ENCODE data around the gene NDUFA8.

Gene NDUFA8

DNA sequence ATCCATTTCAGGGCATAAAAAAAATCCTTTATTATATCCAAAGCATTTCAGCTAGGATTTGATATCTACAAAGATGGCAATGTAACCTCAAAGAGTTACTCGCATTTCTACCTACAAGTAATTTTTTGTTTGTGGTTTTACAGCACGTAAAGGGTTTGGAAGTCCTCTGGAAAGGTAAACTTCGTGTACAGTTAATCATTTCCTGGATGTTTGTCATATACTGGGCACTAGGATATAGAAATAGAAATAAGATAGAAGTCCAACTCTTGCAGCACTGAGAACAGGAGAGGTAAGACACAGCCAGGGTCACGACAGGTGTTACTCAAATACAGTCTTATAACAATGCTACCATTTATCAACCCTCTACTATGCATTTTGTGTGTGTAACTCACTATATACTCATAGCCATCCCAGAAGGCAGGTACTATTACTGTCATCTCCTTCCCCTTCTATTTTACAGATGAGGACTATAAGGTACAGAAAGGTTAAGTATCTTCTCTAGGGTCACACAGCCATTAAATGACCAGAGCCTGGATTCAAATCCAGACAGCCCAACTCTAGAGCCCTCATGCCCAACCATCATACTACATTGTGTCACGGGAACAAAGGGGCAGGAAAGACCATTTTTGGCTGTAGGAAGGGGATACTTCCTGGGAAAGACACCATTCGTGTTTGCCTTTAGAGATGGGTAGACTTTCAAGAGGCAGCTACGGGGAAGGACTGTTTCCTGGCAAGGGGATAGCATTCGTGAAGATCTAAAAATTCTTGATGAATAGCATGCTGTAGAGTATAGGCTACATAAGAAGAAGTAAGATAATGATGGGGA, 19.0 kb downstream of the NDUFA8 start:
- Histone ChIP-seq H3K79me2 (ENCODE audit: insufficient read depth, low read depth) (0 out of 2 replicates have a peak, but pooled peaks cover 6% of the 10 kb centered on the region), H4K20me1 (ENCODE audit: insufficient read depth) (no peaks in the 10 kb centered on the region), H3K27me3 (ENCODE audit: insufficient read depth, low read depth) (no peaks in the 10 kb centered on the region), H2AFZ (ENCODE audit: low read depth) (no peak overlapping the region), H3K9ac (no peak overlapping the region), H3K27ac (no peak overlapping the region), H3K36me3 (ENCODE audit: insufficient read depth) (no peaks in the 10 kb centered on the region), H3K4me2 (no peak overlapping the region), H3K4me1 (ENCODE audit: low read depth, poor library complexity, severe bottlenecking) (peaks cover 37% of the 10 kb centered on the region), H3K4me3 (IDR thresholded peaks at IDR 0.05; ENCODE audit: insufficient read depth, low read depth, low read length) (no peak overlapping the region)
- TF ChIP-seq, protein P1, sequence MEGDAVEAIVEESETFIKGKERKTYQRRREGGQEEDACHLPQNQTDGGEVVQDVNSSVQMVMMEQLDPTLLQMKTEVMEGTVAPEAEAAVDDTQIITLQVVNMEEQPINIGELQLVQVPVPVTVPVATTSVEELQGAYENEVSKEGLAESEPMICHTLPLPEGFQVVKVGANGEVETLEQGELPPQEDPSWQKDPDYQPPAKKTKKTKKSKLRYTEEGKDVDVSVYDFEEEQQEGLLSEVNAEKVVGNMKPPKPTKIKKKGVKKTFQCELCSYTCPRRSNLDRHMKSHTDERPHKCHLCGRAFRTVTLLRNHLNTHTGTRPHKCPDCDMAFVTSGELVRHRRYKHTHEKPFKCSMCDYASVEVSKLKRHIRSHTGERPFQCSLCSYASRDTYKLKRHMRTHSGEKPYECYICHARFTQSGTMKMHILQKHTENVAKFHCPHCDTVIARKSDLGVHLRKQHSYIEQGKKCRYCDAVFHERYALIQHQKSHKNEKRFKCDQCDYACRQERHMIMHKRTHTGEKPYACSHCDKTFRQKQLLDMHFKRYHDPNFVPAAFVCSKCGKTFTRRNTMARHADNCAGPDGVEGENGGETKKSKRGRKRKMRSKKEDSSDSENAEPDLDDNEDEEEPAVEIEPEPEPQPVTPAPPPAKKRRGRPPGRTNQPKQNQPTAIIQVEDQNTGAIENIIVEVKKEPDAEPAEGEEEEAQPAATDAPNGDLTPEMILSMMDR (conservative IDR thresholded peaks at IDR 0.05; ENCODE audit: low read depth, low read length) = no peak

DNA sequence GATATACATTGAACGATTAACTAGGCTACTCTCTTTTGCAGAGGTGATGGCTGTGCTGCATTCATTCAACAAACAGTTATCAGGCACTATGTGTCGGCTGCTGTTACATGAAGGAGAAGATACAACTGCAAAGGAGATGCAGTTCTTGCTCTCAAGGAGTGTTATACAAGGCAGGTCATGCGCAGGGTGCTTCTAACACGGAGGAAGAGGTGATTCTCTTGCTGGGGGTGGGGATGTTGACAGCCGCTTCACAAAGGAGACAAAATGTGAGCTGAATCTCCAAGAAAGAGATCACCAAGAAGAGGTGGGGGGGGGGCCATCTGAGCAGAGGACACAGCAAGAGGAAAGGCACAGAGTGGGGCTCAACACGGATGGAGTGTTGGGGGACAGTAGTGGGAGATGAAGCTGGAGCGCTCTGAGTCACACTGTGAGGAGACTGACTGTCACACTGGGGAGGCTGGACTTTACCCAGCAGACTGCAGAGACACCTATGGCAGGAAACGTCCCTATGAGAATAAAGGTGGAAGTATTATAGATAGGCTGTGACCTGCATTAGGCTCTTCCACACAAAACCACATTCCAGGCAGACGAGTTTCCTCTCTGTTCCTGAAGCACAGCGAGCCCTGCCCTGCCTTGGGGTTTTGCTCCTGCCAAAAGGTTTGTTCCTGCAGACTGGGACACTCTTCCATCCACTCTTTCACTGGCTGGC, 20.9 kb downstream of the NDUFA8 start:
- Histone ChIP-seq H3K79me2 (ENCODE audit: insufficient read depth, low read depth) (no peaks in the 10 kb centered on the region), H3K36me3 (ENCODE audit: insufficient read depth) (no peaks in the 10 kb centered on the region), H3K4me2 (no peak overlapping the region), H4K20me1 (ENCODE audit: insufficient read depth) (no peaks in the 10 kb centered on the region), H3K27ac (no peak overlapping the region), H3K27me3 (ENCODE audit: insufficient read depth, low read depth) (no peaks in the 10 kb centered on the region), H3K4me1 (ENCODE audit: low read depth, poor library complexity, severe bottlenecking) (peaks cover 19% of the 10 kb centered on the region), H3K4me3 (IDR thresholded peaks at IDR 0.05; ENCODE audit: insufficient read depth, low read depth, low read length) (no peak overlapping the region), H3K9ac (no peak overlapping the region), H2AFZ (ENCODE audit: low read depth) (no peak overlapping the region)
- TF ChIP-seq, protein P1 (conservative IDR thresholded peaks at IDR 0.05; ENCODE audit: low read depth, low read length) = no peak

DNA sequence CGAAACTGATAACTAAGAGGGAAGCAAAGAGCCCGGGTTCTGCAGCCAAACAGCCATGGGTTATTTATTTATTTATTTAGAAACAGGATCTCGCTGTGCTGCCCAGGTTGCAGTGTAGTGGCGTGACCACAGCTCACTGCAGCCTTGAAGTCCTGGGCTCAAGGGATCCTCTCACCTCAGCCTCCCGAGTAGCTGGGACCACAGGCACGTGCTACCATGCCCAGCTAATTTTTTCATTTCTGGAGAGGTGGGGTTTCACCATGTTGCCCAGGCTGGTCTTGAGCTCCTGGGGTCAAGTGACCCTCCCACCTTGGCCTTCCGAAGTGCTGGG, 24.1 kb downstream of the NDUFA8 start:
- no peak overlapping the region for H3K4me3 ChIP-seq (IDR thresholded peaks at IDR 0.05; ENCODE audit: insufficient read depth, low read depth, low read length)
- no peak overlapping the region for H3K9ac ChIP-seq
- TF ChIP-seq, protein P1 (conservative IDR thresholded peaks at IDR 0.05; ENCODE audit: low read depth, low read length) = no peak
- H3K4me2 ChIP-seq = no peak overlapping the region
- H3K36me3 ChIP-seq (ENCODE audit: insufficient read depth) = no peaks in the 10 kb centered on the region
- no peaks in the 10 kb centered on the region for H3K79me2 ChIP-seq (ENCODE audit: insufficient read depth, low read depth)
- no peaks in the 10 kb centered on the region for H4K20me1 ChIP-seq (ENCODE audit: insufficient read depth)
- no peak overlapping the region for H2AFZ ChIP-seq (ENCODE audit: low read depth)
- no peaks in the 10 kb centered on the region for H3K4me1 ChIP-seq (ENCODE audit: low read depth, poor library complexity, severe bottlenecking)
- H3K27me3 ChIP-seq (ENCODE audit: insufficient read depth, low read depth) = no peaks in the 10 kb centered on the region
- H3K27ac ChIP-seq = no peak overlapping the region

DNA sequence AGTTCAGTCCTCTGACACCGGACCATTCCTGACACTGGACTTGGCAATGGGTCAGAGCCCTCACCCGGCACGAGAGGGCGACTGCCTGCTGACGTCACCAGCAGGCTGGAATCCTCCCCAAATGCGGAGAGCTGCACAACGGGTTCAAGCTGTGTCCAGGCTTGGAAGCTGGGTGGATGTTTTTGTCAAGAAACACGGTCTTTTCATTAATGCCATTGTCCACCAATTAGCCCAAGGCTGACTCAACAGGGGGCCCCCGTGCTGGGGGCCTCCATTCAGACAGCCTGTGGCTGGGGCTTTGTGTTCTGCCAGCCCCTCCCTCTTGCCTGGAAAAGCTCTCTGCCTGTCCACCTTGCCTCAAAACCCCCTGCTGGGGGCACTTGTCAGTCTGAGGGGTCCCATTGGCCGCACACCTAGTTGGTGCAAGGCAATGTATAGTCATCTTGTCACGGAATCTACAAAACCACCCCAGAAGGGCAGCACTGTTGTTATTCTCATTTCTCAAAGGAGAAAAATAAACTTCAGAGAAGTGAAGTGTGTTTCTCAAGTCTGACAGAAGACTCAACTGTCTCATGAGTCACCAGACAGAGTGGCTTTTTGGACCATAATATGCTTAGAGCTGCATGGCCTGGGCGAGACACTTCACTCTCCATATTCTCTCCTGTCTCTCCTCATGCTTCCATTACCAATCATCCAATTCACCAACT, 24.6 kb downstream of the NDUFA8 start:
- no peak overlapping the region for H3K9ac ChIP-seq
- H4K20me1 ChIP-seq (ENCODE audit: insufficient read depth) = no peaks in the 10 kb centered on the region
- no peak overlapping the region for H2AFZ ChIP-seq (ENCODE audit: low read depth)
- H3K79me2 ChIP-seq (ENCODE audit: insufficient read depth, low read depth) = no peaks in the 10 kb centered on the region
- H3K36me3 ChIP-seq (ENCODE audit: insufficient read depth) = no peaks in the 10 kb centered on the region
- TF ChIP-seq, protein P1 (conservative IDR thresholded peaks at IDR 0.05; ENCODE audit: low read depth, low read length) = no peak
- H3K27ac ChIP-seq = no peak overlapping the region
- H3K4me2 ChIP-seq = no peak overlapping the region
- H3K4me1 ChIP-seq (ENCODE audit: low read depth, poor library complexity, severe bottlenecking) = no peaks in the 10 kb centered on the region
- no peaks in the 10 kb centered on the region for H3K27me3 ChIP-seq (ENCODE audit: insufficient read depth, low read depth)
- no peak overlapping the region for H3K4me3 ChIP-seq (IDR thresholded peaks at IDR 0.05; ENCODE audit: insufficient read depth, low read depth, low read length)

Data from KMS-11 (cell line).